Mesenchymal stem cell (in vitro differentiated cells and primary cell): ENCODE results near the gene TUBGCP6. TPM values are rescaled to one million over a fixed set of nuclear protein-coding genes. Genes with fewer than 3 reads are reported as not detected.

Source experiments
- DNase-seq: peaks from one replicate; pipeline ENCODE4 v3.0.0-alpha.2; 2013
- H2AFZ ChIP-seq: one replicate; pipeline ENCODE4 v1.6.1; 2013; ENCODE audit warnings: low read depth, mild to moderate bottlenecking, control low read depth, inconsistent platforms, low read length, moderate library complexity
- H2AK5ac ChIP-seq: 2 replicates; pipeline ENCODE4 v1.6.1; 2013; ENCODE audit warnings: low read length, moderate library complexity, mild to moderate bottlenecking, inconsistent platforms; ENCODE audit not compliant: severe bottlenecking
- H2BK120ac ChIP-seq: one replicate; pipeline ENCODE4 v1.6.1; 2013; ENCODE audit warnings: low read depth, mild to moderate bottlenecking, inconsistent platforms, low read length, moderate library complexity
- H2BK12ac ChIP-seq, 2 experiments: one replicate each; pipeline ENCODE4 v1.6.1; 2013; ENCODE audit warnings: inconsistent platforms in 2 of 2, low read length in 2 of 2, mild to moderate bottlenecking in 2 of 2, moderate library complexity in 2 of 2, control low read depth in 1 of 2
- H2BK15ac ChIP-seq: one replicate; pipeline ENCODE4 v1.6.1; 2013; ENCODE audit warnings: mild to moderate bottlenecking, low read depth, inconsistent platforms; ENCODE audit not compliant: poor library complexity, severe bottlenecking
- H2BK5ac ChIP-seq: 2 replicates; pipeline ENCODE4 v1.6.1; 2013; ENCODE audit warnings: low read depth, mild to moderate bottlenecking, low read length, control low read depth, inconsistent platforms; ENCODE audit not compliant: poor library complexity, severe bottlenecking
- H3K14ac ChIP-seq, 2 experiments: one replicate each; pipeline ENCODE4 v1.6.1; 2013; ENCODE audit warnings: inconsistent platforms in 2 of 2, low read length in 2 of 2, control low read depth in 1 of 2, mild to moderate bottlenecking in 1 of 2, moderate library complexity in 1 of 2
- H3K18ac ChIP-seq, 2 experiments: one replicate each; pipeline ENCODE4 v1.6.1; 2013; ENCODE audit warnings: inconsistent platforms in 2 of 2, low read length in 2 of 2, control low read depth in 1 of 2, low read depth in 1 of 2, mild to moderate bottlenecking in 1 of 2
- H3K23ac ChIP-seq, 2 experiments: one replicate each; pipeline ENCODE4 v1.6.1; 2013; ENCODE audit warnings: inconsistent platforms in 2 of 2, low read length in 2 of 2, mild to moderate bottlenecking in 2 of 2, moderate library complexity in 2 of 2, control low read depth in 1 of 2
- H3K27ac ChIP-seq: 2 replicates; pipeline ENCODE4 v1.5.1; 2013; ENCODE audit warnings: mild to moderate bottlenecking, moderate library complexity, low read length, control low read depth, inconsistent platforms; ENCODE audit not compliant: poor library complexity, severe bottlenecking
- H3K27me3 ChIP-seq, 2 experiments: 2 replicates each; pipeline versions ENCODE4 v1.6.1 to v1.7.0; 2013; ENCODE audit warnings: low read length in 2 of 2, mild to moderate bottlenecking in 2 of 2, moderate library complexity in 2 of 2, control low read depth in 1 of 2, inconsistent platforms in 1 of 2; ENCODE audit not compliant: control insufficient read depth in 1 of 2, insufficient read depth in 1 of 2
- H3K36me3 ChIP-seq, 2 experiments: 2 replicates each; pipeline versions ENCODE4 v1.6.1 to v1.7.0; 2013; ENCODE audit warnings: low read length in 2 of 2, control low read depth in 1 of 2, inconsistent platforms in 1 of 2, low read depth in 1 of 2, mild to moderate bottlenecking in 1 of 2; ENCODE audit not compliant: insufficient read depth in 2 of 2, control insufficient read depth in 1 of 2
- H3K4ac ChIP-seq, 2 experiments: one replicate each; pipeline ENCODE4 v1.6.1; 2013; ENCODE audit warnings: inconsistent platforms in 2 of 2, low read length in 2 of 2, mild to moderate bottlenecking in 2 of 2, moderate library complexity in 2 of 2, control low read depth in 1 of 2, low read depth in 1 of 2
- H3K4me1 ChIP-seq: 2 replicates; pipeline ENCODE4 v1.6.1; 2013; ENCODE audit warnings: low read depth, low read length, control low read depth; ENCODE audit not compliant: control insufficient read depth, insufficient read depth
- H3K4me2 ChIP-seq: 2 replicates; pipeline ENCODE4 v1.6.1; 2013; ENCODE audit warnings: low read length, mild to moderate bottlenecking, inconsistent platforms; ENCODE audit not compliant: poor library complexity, severe bottlenecking
- H3K4me3 ChIP-seq, 2 experiments: 2 replicates each; pipeline versions ENCODE4 v1.5.1 to v1.7.0; 2013; ENCODE audit warnings: low read length in 2 of 2, mild to moderate bottlenecking in 2 of 2, control low read depth in 1 of 2, low read depth in 1 of 2; ENCODE audit not compliant: insufficient read depth in 1 of 2
- H3K79me1 ChIP-seq: replicated peaks from 2 replicates; pipeline ENCODE4 v1.6.1; 2013; ENCODE audit warnings: mild to moderate bottlenecking, control low read depth, low read length, inconsistent platforms; ENCODE audit not compliant: poor library complexity, severe bottlenecking
- H3K9ac ChIP-seq: 2 replicates; pipeline ENCODE4 v1.7.0; 2013; ENCODE audit warnings: mild to moderate bottlenecking, low read length, moderate library complexity
- H3K9me3 ChIP-seq: 2 replicates; pipeline ENCODE4 v1.7.0; 2013; ENCODE audit warnings: mild to moderate bottlenecking, low read length; ENCODE audit not compliant: control insufficient read depth
- H4K8ac ChIP-seq: one replicate; pipeline ENCODE4 v1.6.1; 2013; ENCODE audit warnings: inconsistent platforms, mild to moderate bottlenecking, low read length, moderate library complexity
- H4K91ac ChIP-seq: one replicate; pipeline ENCODE4 v1.6.1; 2013; ENCODE audit warnings: mild to moderate bottlenecking, low read length, inconsistent platforms
- WGBS: methylation state at CpG from one replicate; pipeline ENCODE4 v1.1.7; 2013; ENCODE audit warnings: mixed read lengths; 5-methylcytosine and 5-hydroxymethylcytosine counted together
- polyA plus RNA-seq, 2 experiments: library from polyadenylated mRNA; stranded (reverse); fragments of 200-250 nt; gene quantifications; one replicate each; pipeline ENCODE4 v1.2.3, GENCODE V29; 2013

TUBGCP6 gene
- polyA plus RNA-seq (2013, experiment 1 of 2) = 10.1 TPM
- 9.1 TPM for polyA plus RNA-seq (2013, experiment 2 of 2)

GRCh38 chr22:50244420-50245213 lies at the start of gene TUBGCP6:
TSS of gene TUBGCP6 (minus strand) at chr22:50245023. CDS start at chr22:50244459, 564 bp downstream.
- H2BK15ac ChIP-seq = no peak within 1 kb of the TSS
- peaks cover 40% of the 10 kb centered on the region for H3K4me1 ChIP-seq
- H2BK12ac ChIP-seq = peak within 1 kb of the TSS in 1 of 2 experiments; percentile 7
- peak within 1 kb of the TSS; percentile 81 for H3K27ac ChIP-seq
- H3K9me3 ChIP-seq = no peaks in the 10 kb centered on the region
- peaks cover 36% of the 10 kb centered on the region for H3K79me1 ChIP-seq
- peak within 1 kb of the TSS; percentile 26 for H2AK5ac ChIP-seq
- H4K8ac ChIP-seq = peak within 1 kb of the TSS; percentile 99
- H4K91ac ChIP-seq = peak within 1 kb of the TSS; percentile 93
- peak within 1 kb of the TSS; percentile 84 to 85 for H3K4ac ChIP-seq
- H3K14ac ChIP-seq = peak within 1 kb of the TSS in 1 of 2 experiments; percentile 93
- H3K18ac ChIP-seq = peak within 1 kb of the TSS; percentile 85 to 97
- peak within 1 kb of the TSS; percentile 8 for H2BK120ac ChIP-seq
- peak within 1 kb of the TSS; percentile 96 for H3K9ac ChIP-seq
- no peaks in the 10 kb centered on the region for H3K27me3 ChIP-seq
- under 1% methylated on average over 70 of the region's 76 CpGs for WGBS
- H3K4me2 ChIP-seq = peak within 1 kb of the TSS; percentile 96
- peak within 1 kb of the TSS; percentile 54 for H2AFZ ChIP-seq
- H3K23ac ChIP-seq = peak within 1 kb of the TSS in 1 of 2 experiments; percentile 48
- DNase-seq = peak; percentile 95
- H2BK5ac ChIP-seq = no peak within 1 kb of the TSS
- H3K4me3 ChIP-seq = peak within 1 kb of the TSS; percentile 92 to 93
- peaks cover 32 to 50% of the 10 kb centered on the region in 2 experiments for H3K36me3 ChIP-seq

GRCh38 chr22:50294319-50294656 lies 49.5 kb upstream of the TUBGCP6 start:
- Histone ChIP-seq H2AFZ (no peak overlapping the region), H3K9me3 (no peaks in the 10 kb centered on the region), H4K8ac (peak overlapping the region; percentile 39), H3K27me3 (no peaks in the 10 kb centered on the region), H2BK5ac (peak overlapping the region; percentile 92), H3K4me2 (no peak overlapping the region), H3K36me3 (peaks cover 25 to 50% of the 10 kb centered on the region in 2 experiments), H3K79me1 (no peaks in the 10 kb centered on the region), H3K9ac (no peak overlapping the region), H2BK15ac (no peak overlapping the region), H3K23ac (no peak overlapping the region), H2BK120ac (peak overlapping the region; percentile 84), H3K27ac (peak overlapping the region; percentile 98), H3K4me1 (peaks cover 77% of the 10 kb centered on the region), H3K14ac (peak overlapping the region in 1 of 2 experiments; percentile 18), H2AK5ac (peak overlapping the region; percentile 99), H4K91ac (peak overlapping the region; percentile 81), H3K4me3 (no peak overlapping the region), H3K18ac (peak overlapping the region; percentile 67 to 71), H3K4ac (peak overlapping the region; percentile 2 to 62), H2BK12ac (peak overlapping the region; percentile 3 to 20)
- 52% methylated on average over 5 of the region's 5 CpGs for WGBS
- DNase-seq = no peak

GRCh38 chr22:50293441-50294318 lies 48.9 kb upstream of the TUBGCP6 start:
- peak; percentile 69 for DNase-seq
- WGBS = 4% methylated on average over 39 of the region's 42 CpGs
- Histone ChIP-seq H2BK120ac (peak overlapping the region; percentile 84), H3K4ac (peak overlapping the region; percentile 34 to 62), H3K27ac (peak overlapping the region; percentile 98), H4K91ac (peak overlapping the region; percentile 89), H3K14ac (peak overlapping the region in 1 of 2 experiments; percentile 61), H3K27me3 (no peaks in the 10 kb centered on the region), H2BK12ac (peak overlapping the region; percentile 6 to 82), H2BK15ac (peak overlapping the region; percentile 20), H3K36me3 (peaks cover 31 to 52% of the 10 kb centered on the region in 2 experiments), H3K4me2 (peak overlapping the region; percentile 71), H4K8ac (peak overlapping the region; percentile 39), H3K18ac (peak overlapping the region; percentile 70 to 90), H2AFZ (no peak overlapping the region), H2AK5ac (peak overlapping the region; percentile 83), H2BK5ac (peak overlapping the region; percentile 92), H3K9me3 (no peaks in the 10 kb centered on the region), H3K79me1 (no peaks in the 10 kb centered on the region), H3K4me1 (peaks cover 78% of the 10 kb centered on the region), H3K4me3 (peak overlapping the region in 1 of 2 experiments; percentile 40), H3K9ac (peak overlapping the region; percentile 48), H3K23ac (no peak overlapping the region)
